ENCODE results near the gene GOLGA6A.
"Not testable (repeated sequence)": the region's sequence is repeated elsewhere in the genome, so short reads cannot be mapped to it uniquely, and the experiment has no call there.

Gene GOLGA6A

GRCh38 chr15:74060251-74060650, 22.1 kb downstream of the GOLGA6A start:
- no peak overlapping the region for H3K27ac ChIP-seq
- no peak for TF ChIP-seq ZFX (IDR thresholded peaks at IDR 0.05; ENCODE audit: borderline replicate concordance)
- TF ChIP-seq CTCF (IDR thresholded peaks at IDR 0.05): no peak

- not testable (repeated sequence) for H3K27ac ChIP-seq
Observed at GRCh38 chr15:74059050-74059833, 23.1 kb downstream of the GOLGA6A start.

- H3K27ac ChIP-seq: not testable (repeated sequence)
Observed at GRCh38 chr15:74056330-74056729, 26.0 kb downstream of the GOLGA6A start.

GRCh38 chr15:74055804-74056203, 26.5 kb downstream of the GOLGA6A start:
- TF ChIP-seq CTCF (IDR thresholded peaks at IDR 0.05): no peak
- TF ChIP-seq ZFX (IDR thresholded peaks at IDR 0.05; ENCODE audit: borderline replicate concordance): no peak
- no peak overlapping the region for H3K27ac ChIP-seq

- H3K27ac ChIP-seq: no peak overlapping the region
- TF ChIP-seq ZFX (IDR thresholded peaks at IDR 0.05; ENCODE audit: borderline replicate concordance) (no peak), CTCF (IDR thresholded peaks at IDR 0.05) (peak; percentile 79)
Observed at GRCh38 chr15:74053941-74054529, 28.3 kb downstream of the GOLGA6A start.

GRCh38 chr15:74053517-74053916, 28.8 kb downstream of the GOLGA6A start:
- TF ChIP-seq CTCF (IDR thresholded peaks at IDR 0.05) (no peak), ZFX (IDR thresholded peaks at IDR 0.05; ENCODE audit: borderline replicate concordance) (no peak)
- H3K27ac ChIP-seq: no peak overlapping the region

- not testable (repeated sequence) for H3K27ac ChIP-seq
Observed at GRCh38 chr15:74052271-74053260, 29.8 kb downstream of the GOLGA6A start.

GRCh38 chr15:74050556-74051234, 31.7 kb downstream of the GOLGA6A start:
- H3K27ac ChIP-seq: no peak overlapping the region
- no peak for TF ChIP-seq ZFX (IDR thresholded peaks at IDR 0.05; ENCODE audit: borderline replicate concordance)
- no peak for TF ChIP-seq CTCF (IDR thresholded peaks at IDR 0.05)
